Endothelial cell of umbilical vein (primary cell): Measurements from ENCODE around the gene MLIP. TPM values are rescaled to one million over a fixed set of nuclear protein-coding genes. Genes with fewer than 3 reads are reported as not detected.

Experiments
- BruUV-seq: library from RNA; stranded (reverse); fragments of 400-500 nt; replicated peaks from 2 replicates; lab custom pipeline; 2021; lab: Mats Ljungman, UMichigan
- CTCF ChIA-PET: fragments of 300-600, 350-600 bp; sonication (Branson Sonifier 250); formaldehyde crosslinking; loops from one replicate; lab custom pipeline; 2021; ENCODE audit warnings: antibody characterized with exemption, inconsistent platforms; lab: Charles Lee
- POLR2A ChIA-PET: fragments of 300-600, 350-600 bp; sonication (Branson Sonifier 250); formaldehyde crosslinking; loops from one replicate; lab custom pipeline; 2021; ENCODE audit warnings: antibody characterized with exemption, inconsistent platforms; lab: Charles Lee
- DNase-seq: peaks from one replicate; pipeline ENCODE4 v3.0.0-alpha.2; 2011; ENCODE audit warnings: low read depth, low spot score
- FAIRE-seq: peaks from 2 replicates; lab custom pipeline; 2011; peaks lifted over from hg19 to GRCh38; lab: Jason Lieb, UNC
- H2AFZ ChIP-seq: 2 replicates; pipeline ENCODE4 v1.6.0; 2012; ENCODE audit warnings: low read depth, low read length, control low read depth, inconsistent platforms
- H3K27ac ChIP-seq: 2 replicates; pipeline ENCODE4 v1.5.1; 2011; ENCODE audit warnings: low read depth, mild to moderate bottlenecking, control low read depth, low read length, moderate library complexity; ENCODE audit not compliant: insufficient read depth
- H3K27me3 ChIP-seq, 2 experiments: 2 replicates each; pipeline versions ENCODE4 v1.6.0 to v1.6.1; 2011; ENCODE audit warnings: low read length in 2 of 2, mixed read lengths in 1 of 2; ENCODE audit not compliant: control insufficient read depth in 2 of 2, insufficient read depth in 2 of 2
- H3K36me3 ChIP-seq, 2 experiments: 2 replicates in 1 of 2; 3 replicates in 1 of 2; pipeline ENCODE4 v1.5.1; 2011; ENCODE audit warnings: low read length in 2 of 2, mild to moderate bottlenecking in 1 of 2, moderate library complexity in 1 of 2; ENCODE audit not compliant: control insufficient read depth in 2 of 2, insufficient read depth in 2 of 2; ENCODE audit errors: extremely low read depth in 1 of 2
- H3K4me1 ChIP-seq: 3 replicates; pipeline ENCODE4 v1.5.1; 2011; ENCODE audit warnings: mild to moderate bottlenecking, low read length; ENCODE audit not compliant: control insufficient read depth, insufficient read depth; ENCODE audit errors: extremely low read depth
- H3K4me2 ChIP-seq: 2 replicates; pipeline ENCODE4 v1.6.1; 2011; ENCODE audit warnings: low read length, control low read depth, mixed read lengths; ENCODE audit not compliant: insufficient read depth
- H3K4me3 ChIP-seq, 3 experiments: fragments of 200-600 bp in 1 of 3; sonication (generic), shearing (Covaris generic) in 1 of 3; replicated peaks in 1 of 3; 2 replicates each; pipeline ENCODE4 v1.5.1; 2011 to 2016; ENCODE audit warnings: control low read depth in 3 of 3, low read length in 3 of 3, mild to moderate bottlenecking in 2 of 3, inconsistent platforms in 1 of 3, low read depth in 1 of 3, moderate library complexity in 1 of 3; ENCODE audit not compliant: insufficient read depth in 1 of 3
- H3K79me2 ChIP-seq: 2 replicates; pipeline ENCODE4 v1.6.0; 2012; ENCODE audit warnings: low read length, inconsistent platforms; ENCODE audit not compliant: control insufficient read depth, insufficient read depth
- H3K9ac ChIP-seq: replicated peaks from 2 replicates; pipeline ENCODE3; 2011; ENCODE audit warnings: low read length, control low read depth; ENCODE audit not compliant: insufficient read depth; ENCODE audit errors: extremely low read depth
- H3K9me1 ChIP-seq: replicated peaks from 3 replicates; pipeline ENCODE4 v1.6.0; 2011; ENCODE audit warnings: mild to moderate bottlenecking, low read length; ENCODE audit not compliant: control insufficient read depth, insufficient read depth; ENCODE audit errors: extremely low read depth
- H3K9me3 ChIP-seq: replicated peaks from 2 replicates; pipeline ENCODE4 v1.5.1; 2012; ENCODE audit warnings: low read length, inconsistent platforms; ENCODE audit not compliant: control insufficient read depth, insufficient read depth
- H4K20me1 ChIP-seq: replicated peaks from 2 replicates; pipeline ENCODE3; 2011; ENCODE audit warnings: mild to moderate bottlenecking, low read length; ENCODE audit not compliant: control insufficient read depth, insufficient read depth; ENCODE audit errors: extremely low read depth
- FOS ChIP-seq: IDR thresholded peaks from 2 replicates; pipeline ENCODE4 v1.6.1; 2011; ENCODE audit warnings: mild to moderate bottlenecking, low read length, moderate library complexity, borderline replicate concordance; ENCODE audit not compliant: insufficient read depth
- GATA2 ChIP-seq: IDR thresholded peaks from 2 replicates; pipeline ENCODE4 v1.7.0; 2011; ENCODE audit warnings: low read depth, mild to moderate bottlenecking, moderate library complexity, mixed read lengths, low read length; ENCODE audit not compliant: insufficient read length, insufficient read depth
- POLR2A ChIP-seq: IDR thresholded peaks from 2 replicates; pipeline ENCODE4 v1.6.1; 2012; ENCODE audit warnings: low read depth, mild to moderate bottlenecking, control low read depth, low read length
- dilution Hi-C: fragments of 300-500 bp; cut with MboI; formaldehyde crosslinking; loops from one replicate; pipeline ENCODE4 v1.15.0; 2019; ENCODE audit warnings: low sequenced_read_pairs; ENCODE audit not compliant: extremely low pct_ligation_motif_present
- intact Hi-C: fragments of 100-400 bp; cut with micrococcal nuclease; formaldehyde crosslinking; loops from one replicate; pipeline ENCODE4 v1.10.0; 2022
- polyA plus RNA-seq, 4 experiments: library from polyadenylated mRNA; depleted of rRNA in 3 of 4; stranded (reverse) in 3 of 4; unstranded in 1 of 4; fragments of >200 nt; gene quantifications; 2 replicates each; pipeline versions ENCODE4 v1.2.1 to v1.2.3, GENCODE V29; 2011 to 2012; ENCODE audit warnings: missing spikeins in 1 of 4
- total RNA-seq: library from RNA; stranded (reverse); gene quantifications from 2 replicates; pipeline ENCODE4 v1.2.3, GENCODE V29; 2021
- TF ChIP-seq, protein P1 (sequence below), 2 donors: IDR thresholded peaks; 1 replicate in 1 of 2; 2 replicates in 1 of 2; pipeline ENCODE4 v1.5.1; 2011; ENCODE audit warnings: low read length in 2 of 2, mild to moderate bottlenecking in 2 of 2, moderate library complexity in 2 of 2, control low read depth in 1 of 2, inconsistent platforms in 1 of 2, low read depth in 1 of 2; ENCODE audit not compliant: insufficient read depth in 1 of 2; ENCODE audit errors: extremely low read depth in 1 of 2

MLIP gene
- total and polyA plus RNA-seq, 2 donors (not counting 3 experiments of a cell fraction or from before 2014, with no cell fraction given): 4.1 to 11.6 TPM

DNA sequence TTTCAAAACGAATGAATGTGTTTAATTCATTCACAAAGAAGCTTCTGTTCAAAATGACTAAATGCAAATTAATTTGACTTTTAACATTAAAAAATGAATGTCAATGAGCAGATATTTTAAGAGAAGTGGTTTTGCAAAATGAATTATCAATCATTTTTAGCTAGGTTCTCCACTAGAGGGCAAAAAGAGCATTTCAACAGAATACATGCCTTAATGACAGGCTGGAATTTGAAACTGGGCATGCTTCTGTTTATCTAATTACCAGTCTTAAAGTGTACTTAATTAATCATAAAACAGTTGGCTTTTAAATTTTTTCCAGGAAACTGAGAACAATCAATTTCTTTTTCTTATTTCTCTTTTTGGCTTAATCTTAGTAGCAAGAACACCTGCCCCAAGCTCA, 133.2 kb downstream of the MLIP start:
- no peaks in the 10 kb centered on the region for H3K4me1 ChIP-seq
- dilution Hi-C loops: no loop called here
- TF ChIP-seq, protein P1, sequence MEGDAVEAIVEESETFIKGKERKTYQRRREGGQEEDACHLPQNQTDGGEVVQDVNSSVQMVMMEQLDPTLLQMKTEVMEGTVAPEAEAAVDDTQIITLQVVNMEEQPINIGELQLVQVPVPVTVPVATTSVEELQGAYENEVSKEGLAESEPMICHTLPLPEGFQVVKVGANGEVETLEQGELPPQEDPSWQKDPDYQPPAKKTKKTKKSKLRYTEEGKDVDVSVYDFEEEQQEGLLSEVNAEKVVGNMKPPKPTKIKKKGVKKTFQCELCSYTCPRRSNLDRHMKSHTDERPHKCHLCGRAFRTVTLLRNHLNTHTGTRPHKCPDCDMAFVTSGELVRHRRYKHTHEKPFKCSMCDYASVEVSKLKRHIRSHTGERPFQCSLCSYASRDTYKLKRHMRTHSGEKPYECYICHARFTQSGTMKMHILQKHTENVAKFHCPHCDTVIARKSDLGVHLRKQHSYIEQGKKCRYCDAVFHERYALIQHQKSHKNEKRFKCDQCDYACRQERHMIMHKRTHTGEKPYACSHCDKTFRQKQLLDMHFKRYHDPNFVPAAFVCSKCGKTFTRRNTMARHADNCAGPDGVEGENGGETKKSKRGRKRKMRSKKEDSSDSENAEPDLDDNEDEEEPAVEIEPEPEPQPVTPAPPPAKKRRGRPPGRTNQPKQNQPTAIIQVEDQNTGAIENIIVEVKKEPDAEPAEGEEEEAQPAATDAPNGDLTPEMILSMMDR (IDR thresholded peaks at IDR 0.05; ENCODE audit: extremely low read depth in 1 of 2, insufficient read depth in 1 of 2, low read depth in 1 of 2, low read length in 2 of 2): peak; percentile 40 to 41
- TF ChIP-seq GATA2: no peak
- no peak for TF ChIP-seq POLR2A
- DNase-seq (peak; percentile 59), FAIRE-seq (peak; percentile 79)
- no peak overlapping the region for H3K4me3 ChIP-seq
- no peak overlapping the region for H2AFZ ChIP-seq
- H3K9me1 ChIP-seq: no peaks in the 10 kb centered on the region
- ChIA-PET CTCF (interaction anchor here (0.7 to 3.9 kb wide), 57 partner anchors 8 to 1032 kb away, joined by 3 to 66 read pairs (median 4); partner anchors contain the start of gene MLIP), POLR2A (interaction anchor here (0.7 kb wide), 1 partner anchor 50 kb away, joined by 3 read pairs; no protein-coding TSS in a partner anchor)
- H3K36me3 ChIP-seq: no peaks in the 10 kb centered on the region
- no peaks in the 10 kb centered on the region for H4K20me1 ChIP-seq
- intact Hi-C loops: loop anchor here (1.0 to 10.0 kb wide), 4 partner anchors 46 to 820 kb away; no protein-coding TSS in a partner anchor
- no peaks in the 10 kb centered on the region for H3K27me3 ChIP-seq
- no TSS peak for BruUV-seq
- H3K9ac ChIP-seq: no peak overlapping the region
- H3K79me2 ChIP-seq: no peaks in the 10 kb centered on the region
- H3K9me3 ChIP-seq: no peaks in the 10 kb centered on the region
- no peak overlapping the region for H3K27ac ChIP-seq
- H3K4me2 ChIP-seq: no peak overlapping the region

GRCh38 chr6:54245265-54245664, 134.0 kb downstream of the MLIP start:
- BruUV-seq: no TSS peak
- no peak for TF ChIP-seq FOS

More at GRCh38 chr6:54245265-54245664, 134.0 kb downstream of the MLIP start:
- ChIA-PET CTCF (interaction anchor here (0.8 to 3.9 kb wide), 35 partner anchors 10 to 1031 kb away, joined by 3 to 66 read pairs (median 4); partner anchors contain the start of gene MLIP), POLR2A (no interaction called here)
- H3K27ac ChIP-seq: no peak overlapping the region
- DNase-seq (no peak), FAIRE-seq (no peak)
- H3K27me3 ChIP-seq: no peaks in the 10 kb centered on the region
- H2AFZ ChIP-seq: peak overlapping the region; percentile 54
- no peaks in the 10 kb centered on the region for H3K79me2 ChIP-seq
- no peak overlapping the region for H3K4me2 ChIP-seq
- no peaks in the 10 kb centered on the region for H3K36me3 ChIP-seq
- H3K9ac ChIP-seq: no peak overlapping the region
- dilution Hi-C loops (no loop called here), intact Hi-C loops (loop anchor here (2.0 to 10.0 kb wide), 2 partner anchors 46 to 820 kb away; no protein-coding TSS in a partner anchor)
- no peak overlapping the region for H3K4me3 ChIP-seq
- no peaks in the 10 kb centered on the region for H3K9me1 ChIP-seq
- H3K4me1 ChIP-seq: no peaks in the 10 kb centered on the region
- H4K20me1 ChIP-seq: no peaks in the 10 kb centered on the region
- no peaks in the 10 kb centered on the region for H3K9me3 ChIP-seq
